Amygdala (tissue), 56 donors: ENCODE measurements around the gene FAM114A1.
"Not testable (repeated sequence)": the region's sequence is repeated elsewhere in the genome, so short reads cannot be mapped to it uniquely, and the experiment has no call there.

ENCODE experiments used
- DNase-seq, 56 donors: peaks; one replicate each; lab custom pipeline; 2025; lab: John Stamatoyannopoulos, UW

FAM114A1 gene

GRCh38 chr4:38928568-38928967 lies 61.0 kb downstream of the FAM114A1 start:
- DNase-seq: no peak

DNA sequence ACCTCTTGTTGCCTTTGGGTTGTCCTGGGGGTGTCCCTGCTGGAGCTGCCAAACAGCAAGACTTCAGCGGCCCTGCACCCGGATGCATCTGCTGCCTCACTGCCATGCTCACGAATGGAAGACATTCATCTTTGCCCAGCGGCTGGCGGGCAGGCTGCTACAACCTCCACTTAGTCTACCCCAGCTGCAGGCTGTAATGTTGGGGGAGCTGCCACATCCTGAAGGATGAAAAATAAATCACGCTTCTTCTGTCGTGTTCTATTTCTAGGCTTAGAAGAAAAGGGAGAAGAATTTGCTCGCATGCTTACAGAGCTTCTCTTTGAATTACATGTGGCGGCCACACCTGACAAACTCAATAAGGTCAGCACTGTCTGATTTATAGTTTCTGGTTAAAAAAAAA lies 61.4 kb downstream of the FAM114A1 start:
- no peak for DNase-seq

DNA sequence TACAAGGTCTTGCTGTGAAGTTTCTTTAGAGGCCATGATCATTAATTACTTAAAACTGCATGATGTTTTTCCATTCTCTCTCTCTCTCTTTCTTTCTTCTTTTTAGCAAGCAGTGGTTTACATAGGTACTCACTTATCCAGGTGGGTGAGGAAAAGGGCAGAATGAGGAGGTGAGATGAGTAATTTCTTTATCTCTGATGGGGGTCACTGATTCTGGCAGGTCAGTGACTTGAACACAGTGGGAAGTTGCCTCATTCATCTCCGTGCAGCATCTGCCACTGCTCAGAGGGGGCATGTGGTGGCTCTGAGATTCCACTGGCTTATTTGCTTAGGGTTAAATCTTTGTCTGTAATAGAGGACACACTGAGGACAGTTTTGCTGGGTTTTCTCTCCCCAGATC lies 62.6 kb downstream of the FAM114A1 start:
- DNase-seq: no peak

DNA sequence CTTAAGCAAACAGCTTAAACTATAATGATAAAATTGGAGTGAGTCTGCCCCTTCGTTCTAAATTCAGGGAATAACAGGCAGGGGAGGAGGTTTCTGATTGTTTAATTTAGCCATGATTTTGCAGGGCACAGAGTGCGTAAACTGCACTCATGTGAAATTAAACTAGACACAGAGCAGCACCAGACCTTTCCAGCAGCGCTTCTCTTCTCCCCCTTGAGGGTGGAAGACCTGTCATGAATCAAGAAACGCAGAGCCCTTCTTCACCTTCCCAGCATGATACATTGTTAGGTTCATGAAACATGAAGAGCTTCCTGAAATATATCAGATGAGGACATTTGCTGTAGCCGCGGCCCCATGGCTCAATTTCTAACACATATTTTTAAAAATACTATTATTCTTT lies 63.1 kb downstream of the FAM114A1 start:
- no peak for DNase-seq

GRCh38 chr4:38931125-38931524 lies 63.5 kb downstream of the FAM114A1 start:
- no peak for DNase-seq

DNA sequence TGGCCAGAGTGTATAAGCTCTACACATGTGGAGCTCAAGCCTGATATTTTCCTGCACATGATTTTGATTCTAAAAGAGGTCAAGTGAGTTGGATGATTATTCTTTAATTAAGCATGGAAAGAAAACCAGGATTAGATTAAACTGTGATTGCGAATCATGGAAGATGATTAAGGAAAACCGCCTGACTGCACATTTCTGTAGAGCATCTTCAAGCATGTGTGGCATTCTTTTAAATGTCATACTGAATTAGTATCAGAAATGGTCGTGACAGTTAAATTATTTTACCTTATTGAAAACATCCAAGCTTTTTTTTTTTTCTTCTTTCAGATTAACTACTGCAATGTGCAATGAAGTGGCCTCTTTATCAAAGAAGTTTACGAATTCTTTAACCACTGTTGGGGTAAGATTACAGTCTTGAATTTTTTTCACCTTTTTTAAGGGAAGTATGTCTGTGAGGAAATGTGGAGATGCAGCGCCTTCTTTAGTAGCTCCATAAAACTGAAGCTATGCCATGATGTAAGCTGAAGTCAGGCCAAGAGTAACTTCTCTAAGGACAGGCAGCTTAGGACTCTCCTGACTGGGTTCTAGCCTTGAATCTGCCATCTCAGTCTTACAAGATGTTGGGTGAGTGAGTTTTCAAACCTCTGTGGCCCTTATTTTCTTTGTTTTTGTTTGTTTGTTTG lies 67.9 kb downstream of the FAM114A1 start:
- no peak for DNase-seq

GRCh38 chr4:38939165-38939564 lies 71.6 kb downstream of the FAM114A1 start:
- DNase-seq: no peak

- no peak for DNase-seq
Measured at GRCh38 chr4:38940476-38940875, 72.9 kb downstream of the FAM114A1 start.

GRCh38 chr4:38941906-38942305 lies 74.3 kb downstream of the FAM114A1 start:
- DNase-seq: not testable (repeated sequence)

DNA sequence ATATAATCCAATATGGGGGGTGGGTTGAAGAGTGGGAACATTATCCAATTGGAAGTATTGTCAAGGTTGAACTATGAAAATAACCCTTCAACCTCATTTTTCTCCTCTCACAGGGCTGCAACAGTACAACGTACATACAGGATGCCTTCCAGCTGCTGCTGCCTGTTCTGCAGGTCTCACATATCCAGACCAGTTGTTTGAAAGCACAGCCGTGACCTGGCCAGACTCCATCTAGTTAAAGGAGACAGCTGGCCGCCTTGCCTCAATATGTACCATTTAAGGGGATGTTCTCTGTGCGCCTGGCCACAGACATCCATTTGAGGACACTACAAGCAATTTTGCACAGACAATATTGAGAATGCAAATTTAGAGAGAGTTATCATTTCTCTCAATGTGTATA lies 75.7 kb downstream of the FAM114A1 start:
- no peak for DNase-seq

GRCh38 chr4:38944440-38944839 lies 76.8 kb downstream of the FAM114A1 start:
- no peak for DNase-seq

DNA sequence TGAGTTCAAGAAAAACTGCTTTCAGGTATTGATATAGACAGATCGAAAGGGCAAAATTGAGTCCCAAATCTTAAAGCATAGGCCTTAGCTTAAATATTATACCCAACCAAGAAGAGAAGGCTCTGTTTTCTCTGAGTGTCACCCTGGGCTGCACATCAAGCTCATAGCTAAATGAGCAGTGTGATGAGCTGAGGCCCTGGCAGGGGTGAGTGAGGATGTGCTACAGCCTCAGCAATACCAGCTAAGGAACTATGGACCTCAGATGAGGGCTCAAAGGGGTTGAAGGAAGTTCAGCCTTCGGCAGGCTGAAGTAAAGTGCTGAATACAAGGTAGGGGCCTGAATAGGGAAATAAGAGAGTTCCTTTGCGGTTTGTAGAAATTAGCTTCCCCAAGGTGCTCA lies 79.3 kb downstream of the FAM114A1 start:
- DNase-seq: no peak

- DNase-seq: peak in 16 of 56 donors; percentile 1 to 51 (median 10)
Measured at GRCh38 chr4:38948551-38948950, 80.9 kb downstream of the FAM114A1 start.

DNA sequence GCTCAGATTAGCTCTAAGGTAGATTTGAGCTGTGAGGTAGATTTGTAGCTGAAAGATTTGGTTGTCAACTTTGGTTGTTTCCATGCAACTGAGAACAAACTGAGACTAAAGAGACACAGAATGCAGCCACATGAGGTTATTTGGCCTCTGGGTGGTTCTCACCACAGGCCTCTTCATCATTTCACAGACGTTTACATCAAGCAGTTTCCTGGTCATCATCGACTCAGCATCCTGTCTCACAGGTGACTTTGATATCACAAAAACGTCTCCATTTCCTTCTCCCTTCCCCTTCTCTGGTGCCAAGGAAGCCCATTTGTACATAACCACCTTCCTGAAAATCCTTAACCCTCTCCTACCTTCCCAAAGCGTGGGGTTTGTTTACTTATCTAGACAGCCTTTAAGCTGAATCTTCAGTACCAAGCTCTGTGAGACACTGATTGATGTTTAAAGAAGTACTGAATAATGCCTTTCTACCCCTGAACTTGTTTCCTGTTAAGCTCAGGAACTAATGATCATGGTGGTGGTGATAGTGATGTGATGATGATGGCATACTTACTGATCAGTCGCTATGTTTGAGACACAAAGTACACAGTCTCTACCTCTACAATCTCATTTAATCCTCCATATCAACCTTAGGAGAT lies 81.9 kb downstream of the FAM114A1 start:
- DNase-seq: no peak

DNA sequence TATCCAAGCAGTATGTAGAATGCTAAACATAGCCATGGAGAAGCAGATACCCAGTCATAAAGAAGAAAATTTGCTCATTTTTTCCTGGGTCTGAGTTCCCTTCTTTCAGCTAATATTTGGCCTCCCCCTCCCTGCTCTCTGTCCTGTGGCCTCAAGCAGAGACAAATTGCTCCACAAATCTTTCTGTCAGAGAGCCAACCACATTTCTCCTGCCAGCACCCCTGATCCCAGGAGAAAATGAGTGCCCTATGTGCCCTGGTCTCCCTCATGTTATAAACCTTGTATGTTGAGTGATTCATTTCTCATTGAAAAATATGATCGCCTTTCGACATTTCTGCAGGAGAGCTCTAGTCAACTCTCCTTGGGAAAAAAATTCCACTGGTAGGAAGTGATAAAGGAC lies 82.6 kb downstream of the FAM114A1 start:
- no peak for DNase-seq

GRCh38 chr4:38950734-38951133 lies 83.1 kb downstream of the FAM114A1 start:
- no peak for DNase-seq

GRCh38 chr4:38951598-38951997 lies 84.0 kb downstream of the FAM114A1 start:
- no peak for DNase-seq

- DNase-seq: no peak
Measured at GRCh38 chr4:38952017-38952416, 84.4 kb downstream of the FAM114A1 start.

DNA sequence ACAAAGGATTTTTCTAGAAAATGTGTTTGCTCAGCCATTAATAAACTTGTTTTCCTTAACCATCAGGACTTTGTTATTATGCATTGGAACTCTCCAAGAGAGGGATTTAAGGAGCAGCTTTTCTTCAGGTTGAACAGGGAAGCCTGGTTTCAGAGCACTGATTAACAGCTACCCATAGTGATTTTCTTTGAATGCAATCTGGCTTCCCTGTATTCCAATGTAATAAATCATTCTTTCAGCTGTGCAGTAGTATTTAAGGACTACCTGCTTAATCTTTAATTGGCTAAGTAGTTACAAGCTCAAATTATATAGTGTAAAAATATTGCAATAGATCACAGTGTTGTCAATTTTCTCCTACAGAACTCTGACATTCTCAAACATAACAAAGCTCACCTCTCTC lies 87.1 kb downstream of the FAM114A1 start:
- no peak for DNase-seq

- DNase-seq: no peak
Measured at GRCh38 chr4:38955957-38956356, 88.4 kb downstream of the FAM114A1 start.

DNA sequence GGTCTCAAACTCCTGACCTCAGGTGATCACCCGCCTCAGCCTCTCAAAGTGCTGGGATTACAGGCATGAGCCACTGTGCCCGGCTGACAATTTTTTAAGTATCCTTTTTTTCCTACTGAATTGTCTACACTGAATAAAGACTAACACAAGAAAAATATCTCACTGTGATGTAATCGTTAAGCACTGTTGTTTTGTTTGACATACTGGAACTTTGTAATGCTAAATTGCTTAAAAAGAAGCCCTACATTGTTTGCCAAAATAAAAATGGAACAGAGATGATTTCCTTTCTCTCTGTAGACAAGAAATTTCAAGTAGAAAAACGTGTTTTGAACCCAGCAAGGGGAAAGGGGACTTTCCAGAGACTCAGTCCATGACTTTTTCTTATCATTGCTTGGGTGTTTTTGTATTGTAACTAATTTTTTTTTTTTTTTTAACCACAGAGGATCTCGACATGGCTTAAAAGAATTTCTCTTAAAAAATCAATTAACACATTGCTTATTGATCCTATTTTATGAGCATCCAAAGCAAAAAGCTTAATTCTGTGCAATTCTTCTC lies 89.7 kb downstream of the FAM114A1 start:
- no peak for DNase-seq

DNA sequence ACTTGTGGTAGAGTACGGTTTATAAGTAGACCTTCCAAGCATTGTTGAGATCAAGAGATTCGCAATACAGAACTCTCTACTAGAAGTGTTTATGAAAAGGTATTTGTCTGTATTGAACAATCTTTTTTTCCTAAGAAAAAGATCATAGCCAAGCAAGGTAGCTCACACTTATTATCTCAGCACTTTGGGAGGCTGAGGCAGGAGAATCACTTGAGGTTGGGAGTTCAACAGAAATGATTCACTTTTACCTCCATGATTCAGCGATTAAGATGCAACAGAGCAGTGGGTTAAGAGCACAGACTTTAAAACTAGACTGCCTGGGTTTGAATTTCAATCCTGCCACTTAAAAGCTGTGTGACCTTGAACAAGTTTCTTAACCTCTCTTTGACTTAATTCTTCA lies 90.3 kb downstream of the FAM114A1 start:
- DNase-seq: no peak
